H1 (cell line): ENCODE results near the gene NAV2.

ENCODE experiments used
- CHD1 ChIP-seq: IDR thresholded peaks from 2 replicates; pipeline ENCODE4 v1.6.1; 2012; ENCODE audit warnings: low read depth, low read length, improper control_type of control experiment
- CTCF ChIP-seq, 3 experiments: IDR thresholded peaks; 1 replicate in 2 of 3; 2 replicates in 1 of 3; pipeline versions ENCODE4 v1.5.1 to v1.6.1; 2011; ENCODE audit warnings: low read length in 3 of 3, mild to moderate bottlenecking in 3 of 3, inconsistent platforms in 2 of 3, low read depth in 1 of 3, moderate library complexity in 1 of 3; ENCODE audit not compliant: insufficient read depth in 1 of 3; ENCODE audit errors: control extremely low read depth in 1 of 3
- E2F6 ChIP-seq: IDR thresholded peaks from 2 replicates; pipeline ENCODE4 v1.6.1; 2012; ENCODE audit warnings: inconsistent platforms
- EP300 ChIP-seq, 2 experiments: IDR thresholded peaks; 1 replicate in 1 of 2; 2 replicates in 1 of 2; pipeline ENCODE4 v1.6.1; 2011 to 2012; ENCODE audit warnings: low read depth in 2 of 2, low read length in 2 of 2, mild to moderate bottlenecking in 2 of 2, borderline replicate concordance in 1 of 2, inconsistent platforms in 1 of 2, moderate library complexity in 1 of 2
- JUND ChIP-seq: IDR thresholded peaks from 2 replicates; pipeline ENCODE4 v1.6.1; 2011; ENCODE audit warnings: mild to moderate bottlenecking, improper control_type of control experiment, low read length
- MAX ChIP-seq: IDR thresholded peaks from 2 replicates; pipeline ENCODE4 v1.6.1; 2012; ENCODE audit warnings: inconsistent platforms
- NRF1 ChIP-seq: IDR thresholded peaks from 2 replicates; pipeline ENCODE4 v1.6.1; 2011; ENCODE audit warnings: mild to moderate bottlenecking, low read depth, low read length, improper control_type of control experiment
- POLR2A ChIP-seq, 2 experiments: IDR thresholded peaks; 1 replicate in 1 of 2; 2 replicates in 1 of 2; pipeline ENCODE4 v1.6.1; 2011; ENCODE audit warnings: low read depth in 2 of 2, low read length in 2 of 2, mild to moderate bottlenecking in 2 of 2; ENCODE audit errors: control extremely low read depth in 1 of 2
- POU5F1 ChIP-seq: IDR thresholded peaks from 2 replicates; pipeline ENCODE4 v1.6.1; 2011; ENCODE audit warnings: low read depth, mild to moderate bottlenecking, low read length, moderate library complexity
- RFX5 ChIP-seq: IDR thresholded peaks from 2 replicates; pipeline ENCODE4 v1.6.1; 2011; ENCODE audit warnings: low read depth, low read length, improper control_type of control experiment, borderline replicate concordance
- SRF ChIP-seq: IDR thresholded peaks from 2 replicates; pipeline ENCODE4 v1.6.1; 2011; ENCODE audit warnings: mild to moderate bottlenecking, low read depth, low read length, moderate library complexity

GRCh38 chr11:20156876-20157613 lies 444.4 kb downstream of the NAV2 start:
- no peak for TF ChIP-seq POLR2A (IDR thresholded peaks at IDR 0.05; ENCODE audit: control extremely low read depth in 1 of 2, low read depth in 2 of 2, low read length in 2 of 2)
- TF ChIP-seq CTCF (IDR thresholded peaks at IDR 0.05; ENCODE audit: control extremely low read depth in 1 of 3, insufficient read depth in 1 of 3, low read depth in 1 of 3, low read length in 3 of 3), result no peak
- TF ChIP-seq NRF1, result no peak
- TF ChIP-seq MAX, result no peak; the same call in 1 of the 2 replicates
- TF ChIP-seq E2F6, result peak; percentile 75
- no peak for TF ChIP-seq CHD1
- TF ChIP-seq POU5F1, result no peak
- no peak for TF ChIP-seq RFX5
- TF ChIP-seq SRF, result no peak
- no peak for TF ChIP-seq JUND
- TF ChIP-seq EP300 (IDR thresholded peaks at IDR 0.05; ENCODE audit: borderline replicate concordance in 1 of 2, low read depth in 2 of 2, low read length in 2 of 2), result no peak
